Measurements from ENCODE around the gene IL11RA. TPM values are rescaled to one million over a fixed set of nuclear protein-coding genes. Genes with fewer than 3 reads are reported as not detected.

The IL11RA gene
- total and polyA plus RNA-seq, 2 experiments from 2014 or later = 44.1 to 52.3 TPM

- Histone ChIP-seq H3K9me3 (ENCODE audit: low read depth) (no peaks in the 10 kb centered on the region), H3K9me2 (ENCODE audit: insufficient read depth) (no peaks in the 10 kb centered on the region), H3K79me2 (ENCODE audit: insufficient read depth) (peaks cover 21% of the 10 kb centered on the region), H3K4me1 (ENCODE audit: insufficient read depth) (peaks cover 8% of the 10 kb centered on the region), H3K4me3 (peak within 1 kb of the TSS; percentile 91), H4K20me1 (ENCODE audit: insufficient read depth) (no peaks in the 10 kb centered on the region), H3K4me2 (ENCODE audit: unreplicated experiment) (peak within 1 kb of the TSS; percentile 93), H3K27me3 (replicated peaks; ENCODE audit: insufficient read depth) (peaks cover 18% of the 10 kb centered on the region), H3F3A (ENCODE audit: insufficient read depth) (no peaks in the 10 kb centered on the region), H3K9ac (peak within 1 kb of the TSS; percentile 89), H3K27ac (peak within 1 kb of the TSS; percentile 26), H2AFZ (peak within 1 kb of the TSS; percentile 98), H3K36me3 (ENCODE audit: low read depth) (peaks cover 9% of the 10 kb centered on the region; the same call in 1 of the 2 replicates)
- TF ChIP-seq EZH2 (IDR thresholded peaks at IDR 0.05; ENCODE audit: insufficient read depth, poor library complexity, severe bottlenecking) (no peak), EZH2phosphoT487 (IDR thresholded peaks at IDR 0.05; ENCODE audit: insufficient read depth, low read depth) (no peak)
- DNase-seq = peak; percentile 100
- WGBS, 2 experiments (ENCODE audit: low coverage in 1 of 2, low lambda C conversion rate in 2 of 2, missing lambda C conversion rate in 2 of 2) = 2% methylated on average over 38 to 41 of the region's 43 CpGs
- in situ Hi-C loops (cut with MboI) = loop anchor here (25.0 kb wide), 1 partner anchor 108 kb away; the partner anchor contains the start of gene ENHO
These were observed 31.7 kb upstream of the IL11RA start, which contains the start of gene DCTN3 for GRCh38 chr9:34620061-34620994. Gene DCTN3, minus strand, starts transcription at chr9:34620495. Its CDS starts 31 bp downstream, at chr9:34620464.

- no peaks in the 10 kb centered on the region for H3K36me3 ChIP-seq (ENCODE audit: low read depth)
- in situ Hi-C loops (cut with MboI) = loop anchor here (25.0 kb wide), 1 partner anchor 111 kb away; the partner anchor contains the start of gene ENHO
- H3F3A ChIP-seq (ENCODE audit: insufficient read depth) = no peaks in the 10 kb centered on the region
- H2AFZ ChIP-seq = no peak overlapping the region
- no peaks in the 10 kb centered on the region for H3K9me3 ChIP-seq (ENCODE audit: low read depth)
- TF ChIP-seq EZH2 (IDR thresholded peaks at IDR 0.05; ENCODE audit: insufficient read depth, poor library complexity, severe bottlenecking) (peak; percentile 1), EZH2phosphoT487 (IDR thresholded peaks at IDR 0.05; ENCODE audit: insufficient read depth, low read depth) (no peak)
- no peaks in the 10 kb centered on the region for H3K9me2 ChIP-seq (ENCODE audit: insufficient read depth)
- 14 to 25% methylated on average over 41 to 63 of the region's 63 CpGs for WGBS, 2 experiments (ENCODE audit: low coverage in 1 of 2, low lambda C conversion rate in 2 of 2, missing lambda C conversion rate in 2 of 2)
- H3K79me2 ChIP-seq (ENCODE audit: insufficient read depth) = peaks cover 17% of the 10 kb centered on the region
- H3K27ac ChIP-seq = no peak overlapping the region
- no peak overlapping the region for H3K4me3 ChIP-seq
- H3K9ac ChIP-seq = no peak overlapping the region
- H3K4me2 ChIP-seq (ENCODE audit: unreplicated experiment) = no peak overlapping the region
- DNase-seq = no peak
- no peaks in the 10 kb centered on the region for H4K20me1 ChIP-seq (ENCODE audit: insufficient read depth)
- peaks cover 8% of the 10 kb centered on the region for H3K4me1 ChIP-seq (ENCODE audit: insufficient read depth)
- H3K27me3 ChIP-seq (replicated peaks; ENCODE audit: insufficient read depth) = peaks cover 49% of the 10 kb centered on the region
These were observed 28.4 kb upstream of the IL11RA start for GRCh38 chr9:34623374-34624235.

- Histone ChIP-seq H3K9ac (no peak overlapping the region), H4K20me1 (ENCODE audit: insufficient read depth) (no peaks in the 10 kb centered on the region), H3K27me3 (replicated peaks; ENCODE audit: insufficient read depth) (peaks cover 56% of the 10 kb centered on the region), H3K79me2 (ENCODE audit: insufficient read depth) (peaks cover 7% of the 10 kb centered on the region), H3K9me2 (ENCODE audit: insufficient read depth) (no peaks in the 10 kb centered on the region), H3K4me1 (ENCODE audit: insufficient read depth) (0 out of 2 replicates have a peak, but pooled peaks cover under 1% of the 10 kb centered on the region), H3K4me2 (ENCODE audit: unreplicated experiment) (no peak overlapping the region), H3K27ac (no peak overlapping the region), H3K36me3 (ENCODE audit: low read depth) (no peaks in the 10 kb centered on the region), H3F3A (ENCODE audit: insufficient read depth) (no peaks in the 10 kb centered on the region), H2AFZ (no peak overlapping the region), H3K4me3 (no peak overlapping the region), H3K9me3 (ENCODE audit: low read depth) (no peaks in the 10 kb centered on the region)
- no peak for DNase-seq
- TF ChIP-seq EZH2phosphoT487 (IDR thresholded peaks at IDR 0.05; ENCODE audit: insufficient read depth, low read depth) (no peak), EZH2 (IDR thresholded peaks at IDR 0.05; ENCODE audit: insufficient read depth, poor library complexity, severe bottlenecking) (no peak)
- in situ Hi-C loops (cut with MboI) = loop anchor here (25.0 kb wide), 1 partner anchor 112 kb away; the partner anchor contains the start of gene ENHO
- 32 to 34% methylated on average over 21 to 39 of the region's 39 CpGs for WGBS, 2 experiments (ENCODE audit: low coverage in 1 of 2, low lambda C conversion rate in 2 of 2, missing lambda C conversion rate in 2 of 2)
These were observed 27.4 kb upstream of the IL11RA start for GRCh38 chr9:34624475-34625185.
